HL-60/S4 treated with phorbol 12-myristate 13-acetate at 8.2 ng/mL for 4 days and 3 days (cell line): ENCODE data around the gene TRIM49C.
"Not testable (repeated sequence)": the region's sequence is repeated elsewhere in the genome, so short reads cannot be mapped to it uniquely, and the experiment has no call there.

ENCODE experiments used
- in situ Hi-C: fragments of 300-500 bp; cut with MboI; formaldehyde crosslinking; loops from 2 replicates; pipeline ENCODE4 v1.15.0; 2022; ENCODE audit warnings: low sequenced_read_pairs

Gene TRIM49C, protein sequence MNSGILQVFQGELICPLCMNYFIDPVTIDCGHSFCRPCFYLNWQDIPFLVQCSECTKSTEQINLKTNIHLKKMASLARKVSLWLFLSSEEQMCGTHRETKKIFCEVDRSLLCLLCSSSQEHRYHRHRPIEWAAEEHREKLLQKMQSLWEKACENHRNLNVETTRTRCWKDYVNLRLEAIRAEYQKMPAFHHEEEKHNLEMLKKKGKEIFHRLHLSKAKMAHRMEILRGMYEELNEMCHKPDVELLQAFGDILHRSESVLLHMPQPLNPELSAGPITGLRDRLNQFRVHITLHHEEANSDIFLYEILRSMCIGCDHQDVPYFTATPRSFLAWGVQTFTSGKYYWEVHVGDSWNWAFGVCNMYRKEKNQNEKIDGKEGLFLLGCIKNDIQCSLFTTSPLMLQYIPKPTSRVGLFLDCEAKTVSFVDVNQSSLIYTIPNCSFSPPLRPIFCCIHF

GRCh38 chr11:90030806-90031205, at the start of gene TRIM49C:
TRIM49C (plus strand) TSS chr11:90031106; CDS start chr11:90035212, 4,106 bp downstream.
- in situ Hi-C loops, result not testable (repeated sequence)

GRCh38 chr11:90024184-90024583, 6.7 kb upstream of the TRIM49C start:
- in situ Hi-C loops, result not testable (repeated sequence)

GRCh38 chr11:90051591-90052209, 20.8 kb downstream of the TRIM49C start:
- in situ Hi-C loops, result not testable (repeated sequence)

DNA sequence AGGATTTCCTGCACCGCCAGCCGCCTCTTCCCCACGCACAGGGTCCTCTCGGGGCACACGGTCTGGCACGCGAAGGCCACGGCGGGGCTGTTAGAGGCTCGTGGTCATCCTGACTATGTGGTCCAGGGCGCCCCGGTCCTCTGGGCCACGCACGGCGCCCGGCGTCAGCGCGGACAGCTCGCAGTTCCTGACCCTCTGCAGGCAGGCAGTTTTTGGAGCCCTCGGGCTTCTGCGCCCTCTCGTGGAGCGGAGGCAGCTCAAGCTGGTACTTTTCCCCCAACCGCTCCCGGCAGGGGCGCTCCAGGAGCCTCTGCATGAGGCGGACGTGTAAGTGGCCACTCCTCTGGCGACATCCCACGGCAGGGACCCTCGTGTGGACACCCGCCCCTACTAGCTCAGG, 21.4 kb downstream of the TRIM49C start:
- in situ Hi-C loops, result not testable (repeated sequence)

GRCh38 chr11:90053545-90053944, 22.6 kb downstream of the TRIM49C start:
- in situ Hi-C loops, result not testable (repeated sequence)

GRCh38 chr11:90085650-90086049, 54.7 kb downstream of the TRIM49C start, which contains the start of gene UBTFL1:
UBTFL1 (plus strand) TSS chr11:90085950; CDS start chr11:90085950, 0 bp downstream.
- in situ Hi-C loops, result not testable (repeated sequence)

GRCh38 chr11:90088731-90089130, 57.8 kb downstream of the TRIM49C start:
- in situ Hi-C loops, result not testable (repeated sequence)
